HUES64 (cell line): ENCODE data around the gene DCAF8.

ENCODE experiments used
- H3K27ac ChIP-seq: 2 replicates; pipeline ENCODE4 v1.7.0; 2013; ENCODE audit warnings: low read depth, low read length, inconsistent platforms
- H3K27me3 ChIP-seq: 2 replicates; pipeline ENCODE4 v1.6.1; 2013; ENCODE audit warnings: mild to moderate bottlenecking, low read length; ENCODE audit not compliant: insufficient read depth
- H3K36me3 ChIP-seq: 2 replicates; pipeline ENCODE4 v1.6.1; 2013; ENCODE audit warnings: mild to moderate bottlenecking, low read length; ENCODE audit not compliant: insufficient read depth
- H3K4me1 ChIP-seq: 2 replicates; pipeline ENCODE4 v1.6.1; 2013; ENCODE audit warnings: mild to moderate bottlenecking, low read length, moderate library complexity; ENCODE audit not compliant: insufficient read depth
- H3K4me3 ChIP-seq: 2 replicates; pipeline ENCODE4 v1.5.1; 2013; ENCODE audit warnings: mild to moderate bottlenecking, low read length, moderate library complexity
- H3K9ac ChIP-seq: 2 replicates; pipeline ENCODE4 v1.6.1; 2013; ENCODE audit warnings: mild to moderate bottlenecking, low read depth, low read length
- H3K9me3 ChIP-seq: 2 replicates; pipeline ENCODE4 v1.6.1; 2013; ENCODE audit warnings: low read depth, low read length; ENCODE audit not compliant: insufficient read depth
- WGBS: fragments of 150-250, 120-280 bp; methylation state at CpG from one replicate; pipeline ENCODE4 v1.1.7; 2013; ENCODE audit warnings: missing lambda C conversion rate; 5-methylcytosine and 5-hydroxymethylcytosine counted together

Gene DCAF8

DNA sequence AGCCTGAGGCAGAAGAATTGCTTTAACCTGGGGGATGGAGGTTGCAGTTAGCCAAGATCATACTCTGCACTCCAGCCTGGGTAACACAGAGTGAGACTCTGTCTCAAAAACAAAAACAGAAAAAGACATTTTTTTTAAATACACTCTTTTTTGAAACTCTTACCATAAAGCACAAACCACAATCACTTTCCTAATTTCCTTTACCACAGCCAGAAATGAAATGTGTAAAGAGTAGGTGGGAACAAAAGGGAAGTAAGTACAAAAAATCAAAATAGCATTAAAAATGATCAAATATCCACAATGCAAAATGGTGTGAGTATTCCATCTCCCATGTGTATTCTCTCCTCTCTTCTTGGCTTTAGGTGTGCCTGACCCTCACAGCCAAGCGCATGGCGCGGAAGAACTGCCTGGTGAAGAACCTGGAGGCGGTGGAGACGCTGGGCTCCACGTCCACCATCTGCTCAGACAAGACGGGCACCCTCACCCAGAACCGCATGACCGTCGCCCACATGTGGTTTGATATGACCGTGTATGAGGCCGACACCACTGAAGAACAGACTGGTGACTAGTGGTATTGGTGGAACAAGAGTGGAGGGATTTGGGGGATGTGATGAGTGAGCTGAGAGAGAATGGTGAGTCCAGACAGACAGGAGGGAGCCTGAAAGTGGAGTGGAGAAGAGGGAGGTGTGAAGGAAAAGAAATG is 96.0 kb downstream of the DCAF8 start:
- no peaks in the 10 kb centered on the region for H3K36me3 ChIP-seq
- H3K27me3 ChIP-seq, result no peaks in the 10 kb centered on the region
- WGBS, result 87% methylated on average over 12 of the region's 12 CpGs
- H3K9ac ChIP-seq, result no peak overlapping the region
- H3K27ac ChIP-seq, result no peak overlapping the region
- peaks cover 41% of the 10 kb centered on the region for H3K4me1 ChIP-seq
- H3K4me3 ChIP-seq, result no peak overlapping the region
- H3K9me3 ChIP-seq, result no peaks in the 10 kb centered on the region
